Upper lobe of left lung (tissue), 6 donors: ENCODE measurements around the gene CNOT9. TPM values are rescaled to one million over a fixed set of nuclear protein-coding genes. Genes with fewer than 3 reads are reported as not detected.

Source experiments
- ATAC-seq, 2 donors: fragments of 200-7000 bp; cut with Tn5 transposase; one replicate each; pipeline ENCODE4 v1.9.1; 2022; ENCODE audit warnings: mild to moderate bottlenecking in 2 of 2, moderate library complexity in 2 of 2; ENCODE audit not compliant: low FRiP score in 2 of 2
- DNase-seq, 2 donors: peaks; one replicate each; pipeline ENCODE4 v3.0.0-alpha.2; 2019 to 2020
- H3K27ac ChIP-seq, 4 donors: fragments of 200-600 bp; sonication (generic); one replicate each; pipeline ENCODE4 v1.5.1; 2016 to 2019
- H3K27me3 ChIP-seq, 4 donors: fragments of 200-600 bp; sonication (generic); one replicate each; pipeline ENCODE4 v1.5.1; 2017 to 2019
- H3K36me3 ChIP-seq, 4 donors: fragments of 200-600 bp; sonication (generic); one replicate each; pipeline ENCODE4 v1.5.1; 2016 to 2019
- H3K4me1 ChIP-seq, 4 donors: fragments of 200-600 bp; sonication (generic); one replicate each; pipeline ENCODE4 v1.5.1; 2018 to 2019
- H3K4me3 ChIP-seq, 4 donors: fragments of 200-600 bp; sonication (generic); one replicate each; pipeline ENCODE4 v1.5.1; 2017 to 2019; ENCODE audit warnings: mild to moderate bottlenecking in 2 of 4, moderate library complexity in 1 of 4
- H3K9me3 ChIP-seq, 4 donors: fragments of 200-600 bp; sonication (generic); one replicate each; pipeline ENCODE4 v1.5.1; 2018 to 2019
- EP300 ChIP-seq, 4 donors: sonication (generic); formaldehyde crosslinking; IDR thresholded peaks; one replicate each; pipeline ENCODE4 v1.5.1; 2017; ENCODE audit warnings: antibody characterized with exemption in 4 of 4, control low read depth in 2 of 4
- POLR2A ChIP-seq, 4 donors: fragments of 450-650 bp; IDR thresholded peaks; one replicate each; pipeline ENCODE4 v1.5.1; 2016 to 2017; ENCODE audit warnings: antibody characterized with exemption in 4 of 4, mild to moderate bottlenecking in 2 of 4
- POLR2AphosphoS5 ChIP-seq, 2 donors: sonication (generic); formaldehyde crosslinking; IDR thresholded peaks; one replicate each; pipeline ENCODE4 v1.5.1; 2017; ENCODE audit warnings: antibody characterized with exemption in 2 of 2
- WGBS, 2 donors: methylation state at CpG; one replicate each; pipeline ENCODE4 v1.1.5; 2017 to 2018; 5-methylcytosine and 5-hydroxymethylcytosine counted together
- total RNA-seq, 6 donors: library from RNA; depleted of rRNA in 4 of 6; stranded (reverse); fragments of >200 nt in 4 of 6; gene quantifications; one replicate each; pipeline versions ENCODE4 v1.1.0 to v1.2.1, GENCODE V29; 2016 to 2021
- TF ChIP-seq, protein P1 (sequence below), 6 experiments: fragments of 450-650 bp in 4 of 6; fragments of 200-600 bp in 2 of 6; sonication (generic) in 2 of 6; IDR thresholded peaks; one replicate each; pipeline ENCODE4 v1.5.1; 2016 to 2019; ENCODE audit warnings: antibody characterized with exemption in 6 of 6
- donor health status: DM: no; HTN: no; CAD: no; lungs with moderate emphysema.
- donor health status: DM: no; HTN: yes; CAD: no; lungs with severe emphysema.

The CNOT9 gene
- total RNA-seq, 6 donors from 2014 or later, result 24.2 to 51.3 (median 35.9) TPM

DNA sequence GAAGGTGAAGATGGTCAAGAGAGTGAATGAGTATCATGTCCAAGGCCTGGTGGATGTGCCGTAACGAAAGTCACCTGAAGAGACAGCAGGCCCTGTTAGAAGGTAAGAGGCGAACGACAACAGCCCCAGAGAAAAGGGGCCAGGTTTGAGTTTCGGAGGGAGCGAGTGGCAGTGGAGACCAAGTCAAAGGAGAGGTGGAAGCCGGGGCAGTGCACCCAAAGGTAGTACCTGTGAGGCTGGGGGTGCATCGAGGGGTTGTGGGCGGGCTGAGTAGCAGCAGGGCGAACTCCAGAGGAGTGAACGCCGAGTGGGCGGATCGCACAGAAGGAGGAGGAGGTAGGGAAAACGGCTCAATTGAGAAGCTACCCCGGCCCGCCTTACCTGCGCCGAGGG is 846 bp upstream of the CNOT9 start:
- Histone ChIP-seq H3K36me3 (peaks cover 0 to 13% (median 7%) of the 10 kb centered on the region in 4 donors), H3K27me3 (no peaks in the 10 kb centered on the region), H3K4me1 (peaks cover 31 to 41% (median 32%) of the 10 kb centered on the region in 4 donors), H3K27ac (peak overlapping the region; percentile 94 to 97 (median 95)), H3K4me3 (peak overlapping the region; percentile 54 to 85 (median 70)), H3K9me3 (no peaks in the 10 kb centered on the region)
- TF ChIP-seq POLR2A (IDR thresholded peaks at IDR 0.05) (peak in 1 of 4 donors; percentile 9), POLR2AphosphoS5 (IDR thresholded peaks at IDR 0.05) (no peak), EP300 (IDR thresholded peaks at IDR 0.05) (no peak)
- TF ChIP-seq, protein P1, sequence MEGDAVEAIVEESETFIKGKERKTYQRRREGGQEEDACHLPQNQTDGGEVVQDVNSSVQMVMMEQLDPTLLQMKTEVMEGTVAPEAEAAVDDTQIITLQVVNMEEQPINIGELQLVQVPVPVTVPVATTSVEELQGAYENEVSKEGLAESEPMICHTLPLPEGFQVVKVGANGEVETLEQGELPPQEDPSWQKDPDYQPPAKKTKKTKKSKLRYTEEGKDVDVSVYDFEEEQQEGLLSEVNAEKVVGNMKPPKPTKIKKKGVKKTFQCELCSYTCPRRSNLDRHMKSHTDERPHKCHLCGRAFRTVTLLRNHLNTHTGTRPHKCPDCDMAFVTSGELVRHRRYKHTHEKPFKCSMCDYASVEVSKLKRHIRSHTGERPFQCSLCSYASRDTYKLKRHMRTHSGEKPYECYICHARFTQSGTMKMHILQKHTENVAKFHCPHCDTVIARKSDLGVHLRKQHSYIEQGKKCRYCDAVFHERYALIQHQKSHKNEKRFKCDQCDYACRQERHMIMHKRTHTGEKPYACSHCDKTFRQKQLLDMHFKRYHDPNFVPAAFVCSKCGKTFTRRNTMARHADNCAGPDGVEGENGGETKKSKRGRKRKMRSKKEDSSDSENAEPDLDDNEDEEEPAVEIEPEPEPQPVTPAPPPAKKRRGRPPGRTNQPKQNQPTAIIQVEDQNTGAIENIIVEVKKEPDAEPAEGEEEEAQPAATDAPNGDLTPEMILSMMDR (IDR thresholded peaks at IDR 0.05), result no peak
- peak; percentile 68 to 84 for ATAC-seq
- WGBS, 2 donors, result 1 to 4% methylated on average over 19 of the region's 19 CpGs
- DNase-seq, result no peak

DNA sequence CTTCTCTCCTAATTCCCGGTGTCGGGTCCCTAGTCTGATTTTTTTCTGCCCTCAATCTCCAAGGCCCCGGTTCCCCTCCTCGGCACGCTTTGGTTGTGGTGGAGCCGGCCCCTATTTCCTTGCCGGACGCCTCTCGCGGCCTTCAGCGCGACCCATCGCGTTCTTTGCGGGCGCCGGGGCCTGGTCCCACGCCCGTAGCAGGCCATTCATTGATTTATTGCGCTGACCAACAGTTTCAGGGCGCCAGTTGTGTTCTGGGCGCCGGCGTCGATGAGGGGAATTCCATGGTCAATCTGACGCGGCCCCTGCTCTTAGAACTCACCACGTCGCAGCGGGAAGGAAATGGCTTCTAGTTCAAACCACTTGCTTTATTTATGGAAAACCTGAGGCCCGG is 396 bp downstream of the CNOT9 start:
- 0 to 1% methylated on average over 31 of the region's 31 CpGs for WGBS, 2 donors
- peaks cover 31 to 35% (median 32%) of the 10 kb centered on the region in 4 donors for H3K4me1 ChIP-seq
- ATAC-seq, result peak; percentile 21 to 62
- peak overlapping the region; percentile 94 to 97 (median 95) for H3K27ac ChIP-seq
- H3K36me3 ChIP-seq, result peaks cover 0 to 20% (median 12%) of the 10 kb centered on the region in 4 donors
- DNase-seq, result peak; percentile 54 to 87
- peak overlapping the region; percentile 67 to 93 (median 80) for H3K4me3 ChIP-seq
- TF ChIP-seq, protein P1 (IDR thresholded peaks at IDR 0.05), result no peak
- peak in 1 of 4 donors; percentile 13 for TF ChIP-seq POLR2A (IDR thresholded peaks at IDR 0.05)
- no peaks in the 10 kb centered on the region for H3K27me3 ChIP-seq
- H3K9me3 ChIP-seq, result no peaks in the 10 kb centered on the region

DNA sequence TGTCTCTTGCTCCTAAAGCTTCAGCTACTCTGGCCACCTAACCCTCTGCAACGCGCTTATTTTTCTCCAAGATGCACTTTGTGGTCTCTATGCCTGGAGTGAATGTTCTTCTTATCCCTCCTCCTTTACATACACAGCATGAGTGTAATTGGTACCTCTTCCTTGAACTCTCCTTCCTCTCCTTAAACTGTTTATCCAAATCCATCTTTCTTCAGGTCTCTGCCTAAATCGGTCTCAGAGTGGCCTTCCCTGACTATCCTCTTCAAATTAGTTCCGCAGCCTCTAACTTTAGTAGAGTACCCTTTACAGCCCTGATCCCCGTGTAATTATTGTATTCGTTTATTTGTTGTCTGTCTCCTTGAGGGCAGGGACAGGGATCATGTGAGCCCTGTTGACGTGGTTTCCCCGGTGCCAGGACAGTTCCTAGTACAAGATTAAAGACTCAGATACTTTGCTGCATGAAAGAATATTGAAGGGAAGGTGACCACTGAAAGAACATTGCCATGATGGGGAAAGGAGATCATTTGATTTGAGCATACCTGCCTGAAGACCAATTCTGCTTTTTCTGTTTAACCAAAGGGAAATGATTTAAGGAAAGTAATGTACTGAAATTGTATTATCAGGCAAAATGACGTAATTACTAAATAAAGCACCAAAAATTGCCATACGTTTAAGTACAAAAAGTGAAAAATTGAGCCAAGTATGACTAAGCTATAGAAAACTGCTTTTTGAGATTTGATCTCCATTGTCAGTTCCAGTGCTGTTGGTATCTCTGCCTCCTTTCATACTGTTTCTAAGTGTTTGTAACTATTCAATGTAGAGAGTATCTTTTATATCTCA is 1.2 kb downstream of the CNOT9 start:
- TF ChIP-seq POLR2A (IDR thresholded peaks at IDR 0.05), result no peak
- TF ChIP-seq, protein P1 (IDR thresholded peaks at IDR 0.05), result no peak
- TF ChIP-seq POLR2AphosphoS5 (IDR thresholded peaks at IDR 0.05), result no peak
- TF ChIP-seq EP300 (IDR thresholded peaks at IDR 0.05), result no peak
- peak in 1 of 2 donors; percentile 45 for DNase-seq
- H3K27ac ChIP-seq, result peak overlapping the region; percentile 94 to 97 (median 95)
- H3K4me1 ChIP-seq, result peaks cover 31 to 35% (median 32%) of the 10 kb centered on the region in 4 donors
- no peaks in the 10 kb centered on the region for H3K27me3 ChIP-seq
- H3K9me3 ChIP-seq, result no peaks in the 10 kb centered on the region
- WGBS, 2 donors, result 7% methylated on average over 10 of the region's 10 CpGs
- H3K4me3 ChIP-seq, result peak overlapping the region; percentile 67 to 93 (median 80)
- H3K36me3 ChIP-seq, result peaks cover 0 to 27% (median 15%) of the 10 kb centered on the region in 4 donors
- no peak for ATAC-seq

DNA sequence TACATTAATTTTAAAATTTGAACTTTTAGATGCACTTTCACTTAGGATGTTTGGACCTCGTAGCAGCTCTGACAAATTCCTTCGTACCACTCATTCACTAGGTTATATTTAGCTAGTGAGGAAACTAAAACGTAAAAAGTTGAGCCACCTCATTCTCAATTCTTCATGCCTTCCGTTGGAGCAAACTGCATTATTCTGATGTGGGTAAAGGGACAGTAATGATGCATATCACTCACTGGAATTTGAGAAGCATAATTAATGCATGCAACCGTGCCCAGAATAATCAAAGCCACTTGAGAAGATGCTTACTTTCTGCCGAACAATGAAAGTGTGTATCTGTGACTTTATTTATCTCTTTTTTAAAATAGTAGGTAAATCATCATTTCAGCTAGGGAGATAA is 2.2 kb downstream of the CNOT9 start:
- Histone ChIP-seq H3K36me3 (peaks cover 0 to 29% (median 15%) of the 10 kb centered on the region in 4 donors), H3K4me1 (peaks cover 31 to 35% (median 32%) of the 10 kb centered on the region in 4 donors), H3K27me3 (no peaks in the 10 kb centered on the region), H3K4me3 (peak overlapping the region in 1 of 4 donors; percentile 85), H3K27ac (peak overlapping the region in 2 of 4 donors; percentile 9 to 95), H3K9me3 (no peaks in the 10 kb centered on the region)
- no peak for DNase-seq
- WGBS, 2 donors, result 22 to 25% methylated on average over 6 of the region's 6 CpGs
- no peak for ATAC-seq
- TF ChIP-seq EP300 (IDR thresholded peaks at IDR 0.05) (no peak), POLR2A (IDR thresholded peaks at IDR 0.05) (no peak), POLR2AphosphoS5 (IDR thresholded peaks at IDR 0.05) (no peak)
- TF ChIP-seq, protein P1 (IDR thresholded peaks at IDR 0.05), result no peak
